ENCODE measurements around the gene MCC.

GRCh38 chr5:113378959-113379541 is 109.2 kb downstream of the MCC start:
- TF ChIP-seq EZH2 (IDR thresholded peaks at IDR 0.05; ENCODE audit: insufficient read depth, poor library complexity, severe bottlenecking): no peak
- TF ChIP-seq EZH2phosphoT487 (IDR thresholded peaks at IDR 0.05; ENCODE audit: insufficient read depth, low read depth): no peak
